BE2C (cell line): ENCODE measurements around the gene MSL1.

Experiments used
- DNase-seq: peaks from one replicate; pipeline ENCODE4 v3.0.0-alpha.2; 2020
- H3K27me3 ChIP-seq: fragments of 250-450 bp; sonication (Bioruptor Pico); 2 replicates; pipeline ENCODE4 v1.5.1; 2020; ENCODE audit warnings: mild to moderate bottlenecking
- H3K36me3 ChIP-seq: fragments of 250-450 bp; sonication (Bioruptor Pico); 2 replicates; pipeline ENCODE4 v1.5.1; 2020; ENCODE audit warnings: mild to moderate bottlenecking
- H3K4me1 ChIP-seq: fragments of 250-450 bp; sonication (Bioruptor Pico); 2 replicates; pipeline ENCODE4 v1.5.1; 2020
- H3K4me3 ChIP-seq: 2 replicates; pipeline ENCODE4 v1.5.1; 2011; ENCODE audit warnings: low read depth, low read length
- H3K9me3 ChIP-seq: fragments of 250-450 bp; sonication (Bioruptor Pico); 2 replicates; pipeline ENCODE4 v1.5.1; 2020
- CTCF ChIP-seq: IDR thresholded peaks from 2 replicates; pipeline ENCODE4 v1.5.1; 2012; ENCODE audit warnings: mild to moderate bottlenecking, low read depth, low read length

The MSL1 gene

GRCh38 chr17:40086150-40087044 is 35.4 kb upstream of the MSL1 start:
- no peaks in the 10 kb centered on the region for H3K9me3 ChIP-seq

GRCh38 chr17:40087049-40087794 is 34.5 kb upstream of the MSL1 start:
- Histone ChIP-seq H3K9me3 (no peaks in the 10 kb centered on the region), H3K4me1 (peaks cover 6% of the 10 kb centered on the region; the same call in 1 of the 2 replicates), H3K4me3 (no peak overlapping the region), H3K36me3 (peaks cover 48% of the 10 kb centered on the region), H3K27me3 (no peaks in the 10 kb centered on the region)
- TF ChIP-seq CTCF: no peak
- no peak for DNase-seq

More at GRCh38 chr17:40086150-40087044, 35.4 kb upstream of the MSL1 start:
- Histone ChIP-seq H3K27me3 (no peaks in the 10 kb centered on the region), H3K36me3 (peaks cover 48% of the 10 kb centered on the region), H3K4me3 (no peak overlapping the region), H3K4me1 (no peaks in the 10 kb centered on the region)
- TF ChIP-seq CTCF: peak; percentile 84
- peak; percentile 86 for DNase-seq

- no peaks in the 10 kb centered on the region for H3K9me3 ChIP-seq
- TF ChIP-seq CTCF: no peak
- H3K27me3 ChIP-seq: no peaks in the 10 kb centered on the region
- H3K4me1 ChIP-seq: peaks cover 6% of the 10 kb centered on the region; the same call in 1 of the 2 replicates
- H3K36me3 ChIP-seq: peaks cover 52% of the 10 kb centered on the region
- H3K4me3 ChIP-seq: no peak overlapping the region
- DNase-seq: no peak
Measured at GRCh38 chr17:40087903-40088718, 33.7 kb upstream of the MSL1 start.

- no peak for TF ChIP-seq CTCF
- Histone ChIP-seq H3K36me3 (peaks cover 57% of the 10 kb centered on the region), H3K9me3 (no peaks in the 10 kb centered on the region), H3K4me3 (no peak overlapping the region), H3K4me1 (peaks cover 6% of the 10 kb centered on the region; the same call in 1 of the 2 replicates), H3K27me3 (no peaks in the 10 kb centered on the region)
- DNase-seq: no peak
Measured at GRCh38 chr17:40089077-40089895, 32.5 kb upstream of the MSL1 start.
